PC-3 (cell line): ENCODE results near the gene C11orf21.

Experiments
- EZH2 ChIP-seq: fragments of 300-600 bp; sonication (generic); IDR thresholded peaks from one replicate; pipeline ENCODE4 v1.6.1; 2017; ENCODE audit warnings: antibody characterized with exemption, mild to moderate bottlenecking, low read length; ENCODE audit not compliant: unreplicated experiment
- EZH2phosphoT487 ChIP-seq: fragments of 300-600 bp; sonication (generic); IDR thresholded peaks from 2 replicates; pipeline ENCODE4 v1.6.1; 2018; ENCODE audit warnings: mild to moderate bottlenecking, antibody characterized with exemption, low read length, borderline replicate concordance
- TF ChIP-seq, protein P1 (sequence below): fragments of 300-600 bp; sonication (generic); conservative IDR thresholded peaks from 2 replicates; pipeline ENCODE4 v1.5.1; 2017; ENCODE audit warnings: antibody characterized with exemption, low read depth, mild to moderate bottlenecking, low read length

DNA sequence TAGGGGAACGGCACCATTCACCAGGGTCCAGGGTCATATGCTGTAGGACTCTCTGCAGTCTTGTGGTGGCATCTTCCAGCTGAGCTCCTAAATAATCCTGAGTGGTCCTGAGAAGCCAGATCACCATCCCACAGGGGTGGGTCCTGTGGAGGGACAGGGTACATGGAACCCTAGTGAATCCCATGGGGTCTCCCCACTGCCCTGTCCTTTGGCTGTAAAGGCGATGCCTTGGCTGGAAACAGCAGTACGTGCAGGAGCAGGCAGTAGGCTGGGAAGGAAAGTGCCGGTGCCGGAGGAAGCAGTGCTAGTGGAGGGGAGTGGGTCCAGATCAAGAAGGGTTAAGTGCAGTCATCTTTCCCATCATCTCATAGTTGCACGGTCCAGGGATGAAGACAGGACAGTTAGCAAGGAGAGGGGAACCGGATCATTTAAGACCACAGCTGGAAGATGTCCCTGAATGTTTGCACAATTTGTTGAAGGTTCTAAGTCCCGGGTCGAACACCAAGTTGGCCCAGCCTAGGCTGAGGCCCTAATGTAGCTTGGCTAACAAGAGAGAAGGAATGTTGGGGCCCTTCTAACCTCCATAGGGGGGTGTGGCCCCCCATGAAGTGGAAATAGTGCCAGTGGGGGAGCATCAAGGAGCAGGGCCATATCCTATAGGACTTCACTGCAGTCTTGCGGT is 18.2 kb upstream of the C11orf21 start:
- TF ChIP-seq, protein P1, sequence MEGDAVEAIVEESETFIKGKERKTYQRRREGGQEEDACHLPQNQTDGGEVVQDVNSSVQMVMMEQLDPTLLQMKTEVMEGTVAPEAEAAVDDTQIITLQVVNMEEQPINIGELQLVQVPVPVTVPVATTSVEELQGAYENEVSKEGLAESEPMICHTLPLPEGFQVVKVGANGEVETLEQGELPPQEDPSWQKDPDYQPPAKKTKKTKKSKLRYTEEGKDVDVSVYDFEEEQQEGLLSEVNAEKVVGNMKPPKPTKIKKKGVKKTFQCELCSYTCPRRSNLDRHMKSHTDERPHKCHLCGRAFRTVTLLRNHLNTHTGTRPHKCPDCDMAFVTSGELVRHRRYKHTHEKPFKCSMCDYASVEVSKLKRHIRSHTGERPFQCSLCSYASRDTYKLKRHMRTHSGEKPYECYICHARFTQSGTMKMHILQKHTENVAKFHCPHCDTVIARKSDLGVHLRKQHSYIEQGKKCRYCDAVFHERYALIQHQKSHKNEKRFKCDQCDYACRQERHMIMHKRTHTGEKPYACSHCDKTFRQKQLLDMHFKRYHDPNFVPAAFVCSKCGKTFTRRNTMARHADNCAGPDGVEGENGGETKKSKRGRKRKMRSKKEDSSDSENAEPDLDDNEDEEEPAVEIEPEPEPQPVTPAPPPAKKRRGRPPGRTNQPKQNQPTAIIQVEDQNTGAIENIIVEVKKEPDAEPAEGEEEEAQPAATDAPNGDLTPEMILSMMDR = no peak
- TF ChIP-seq EZH2 (no peak), EZH2phosphoT487 (no peak)
